ENCODE results near the gene ERGIC3. TPM values are rescaled to one million over a fixed set of nuclear protein-coding genes. Genes with fewer than 3 reads are reported as not detected.
A peak's percentile ranks its signal among the peaks of the same experiment; 100 is the strongest.

Gene ERGIC3
- total and polyA plus RNA-seq, 2 of the 13 experiments (the other 11 are each of a cell fraction or from before 2014, with no cell fraction given), result 407 to 670 TPM

GRCh38 chr20:35600993-35601973 lies 59.4 kb downstream of the ERGIC3 start (continued):
- no peak for TF ChIP-seq ZBTB49 (CRISPR knock-in tag; IDR thresholded peaks at IDR 0.05; ENCODE audit: borderline replicate concordance)
- no peak for TF ChIP-seq MBD4 (IDR thresholded peaks at IDR 0.05; ENCODE audit: borderline replicate concordance, low read length)
- no peak for TF ChIP-seq CENPX (CRISPR knock-in tag; IDR thresholded peaks at IDR 0.05)
- TF ChIP-seq ZNF225 (CRISPR knock-in tag; IDR thresholded peaks at IDR 0.05), result no peak
- no peak for TF ChIP-seq DRAP1 (CRISPR knock-in tag; IDR thresholded peaks at IDR 0.05)
- no peak; the same call in 1 of the 2 replicates for TF ChIP-seq ZGPAT (CRISPR knock-in tag; IDR thresholded peaks at IDR 0.05)
- TF ChIP-seq ATAD3A (CRISPR knock-in tag; IDR thresholded peaks at IDR 0.05), result no peak
- TF ChIP-seq BATF2 (CRISPR knock-in tag; IDR thresholded peaks at IDR 0.05), result no peak; the same call in 1 of the 2 replicates
- no peak for TF ChIP-seq PRDM10 (CRISPR knock-in tag; IDR thresholded peaks at IDR 0.05; ENCODE audit: low read depth)
- TF ChIP-seq ZNF564 (CRISPR knock-in tag; IDR thresholded peaks at IDR 0.05), result no peak
- TF ChIP-seq ZBTB33 (CRISPR knock-in tag; IDR thresholded peaks at IDR 0.05), result no peak; the same call in none of the 2 replicates
- peak; percentile 85; the same call in 1 of the 2 replicates for TF ChIP-seq ZNF616 (CRISPR knock-in tag; IDR thresholded peaks at IDR 0.05; ENCODE audit: low read depth)
- TF ChIP-seq RBFOX2 (IDR thresholded peaks at IDR 0.05; ENCODE audit: low read depth, low read length), result no peak
- 0 out of 2 replicates have a peak, but pooled peaks have one; percentile 28 for TF ChIP-seq DR1 (CRISPR knock-in tag; IDR thresholded peaks at IDR 0.05)
- TF ChIP-seq ZNF382 (CRISPR knock-in tag; IDR thresholded peaks at IDR 0.05; ENCODE audit: borderline replicate concordance), result no peak
